K562 (cell line): ENCODE measurements around the gene ELAC1. TPM values are rescaled to one million over a fixed set of nuclear protein-coding genes. Genes with fewer than 3 reads are reported as not detected.

Experiments
- E4F1 ChIP-seq: fragments of 250-450 bp; sonication (Bioruptor Pico); IDR thresholded peaks from 2 replicates; pipeline ENCODE4 v1.5.0; 2021; ENCODE audit warnings: mild to moderate bottlenecking, borderline replicate concordance
- MEIS2 ChIP-seq: fragments of 450-650 bp; IDR thresholded peaks from 2 replicates; pipeline ENCODE4 v1.6.1; 2014; ENCODE audit warnings: mild to moderate bottlenecking; ENCODE audit not compliant: partially characterized antibody
- ZNF592 ChIP-seq: fragments of 450-650 bp; IDR thresholded peaks from 2 replicates; pipeline ENCODE4 v1.6.1; 2017; ENCODE audit warnings: antibody characterized with exemption, mild to moderate bottlenecking
- polyA plus RNA-seq, 8 experiments: library from polyadenylated mRNA; depleted of rRNA in 4 of 8; stranded (reverse) in 5 of 8; unstranded in 3 of 8; fragments of >200 nt; fragmentation: Nextera tagmentation in 2 of 8; fragmentation: Illumina TruSeq in 1 of 8; extraction: Ambion mirVana in 2 of 8; extraction: Trizol in 1 of 8; gene quantifications; 2 replicates each; pipeline versions ENCODE4 v1.2.1 to v1.2.3, GENCODE V29; 2011 to 2014; ENCODE audit warnings: inconsistent platforms in 1 of 8, missing spikeins in 1 of 8
- total RNA-seq, 7 experiments: library from RNA; depleted of rRNA in 6 of 7; stranded (reverse); fragments of >200 nt in 6 of 7; fragmentation: Illumina TruSeq in 2 of 7; extraction: Trizol in 2 of 7; gene quantifications; 2 replicates each; pipeline versions ENCODE4 v1.2.1 to v1.2.3, GENCODE V29; 2011 to 2021; ENCODE audit warnings: low replicate concordance in 1 of 7

The ELAC1 gene
- total and polyA plus RNA-seq, 9 of the 15 experiments (the other 6 are each of a cell fraction or from before 2014, with no cell fraction given) = 3.7 to 7.7 (median 4.9) TPM

- TF ChIP-seq E4F1 (CRISPR knock-in tag) = no peak
- no peak for TF ChIP-seq ZNF592
- peak; percentile 48 for TF ChIP-seq MEIS2
Measured at GRCh38 chr18:51028201-51028805, 60.5 kb downstream of the ELAC1 start (continued).
